Posterior vena cava (tissue), 2 donors: ENCODE results near the gene CCSER1. TPM values are rescaled to one million over a fixed set of nuclear protein-coding genes. Genes with fewer than 3 reads are reported as not detected.
"Not testable (repeated sequence)": the region's sequence is repeated elsewhere in the genome, so short reads cannot be mapped to it uniquely, and the experiment has no call there.

ENCODE experiments used
- DNase-seq: peaks from one replicate; pipeline ENCODE4 v3.0.0-alpha.2; 2020; ENCODE audit warnings: low spot score
- intact Hi-C, 2 donors: fragments of 100-400 bp; cut with DNase I; formaldehyde crosslinking; loops; one replicate each; pipeline versions ENCODE4 v1.14.1 to v1.14.2; 2022 to 2023
- total RNA-seq, 2 donors: library from RNA; stranded (reverse); fragmentation: NEBNext Ultra II Directional; extraction: Animal tissue kit (Norgen Biotek cat#: 25700); gene quantifications; one replicate each; pipeline ENCODE4 v1.2.1, GENCODE V29; 2021
- donor health status: DM: yes; HTN: yes; CAD: no.
- donor health status: DM: yes; HTN: yes; CAD: no.

Gene CCSER1
- total RNA-seq, 2 donors from 2014 or later, result 1.8 to 7.0 TPM

- intact Hi-C loops, result no loop called here
- DNase-seq, result no peak
Observed at GRCh38 chr4:91325495-91325894, 1198.3 kb downstream of the CCSER1 start.

GRCh38 chr4:91326167-91326566 is 1199.0 kb downstream of the CCSER1 start:
- intact Hi-C loops, DNase-seq: not testable (repeated sequence)

GRCh38 chr4:91330555-91331137 is 1203.5 kb downstream of the CCSER1 start:
- DNase-seq, result no peak
- intact Hi-C loops, result no loop called here

GRCh38 chr4:91340822-91341221 is 1213.6 kb downstream of the CCSER1 start:
- no peak for DNase-seq
- intact Hi-C loops, result no loop called here

GRCh38 chr4:91345632-91346031 is 1218.4 kb downstream of the CCSER1 start:
- intact Hi-C loops, result no loop called here
- DNase-seq, result no peak

- intact Hi-C loops, DNase-seq: not testable (repeated sequence)
Observed at GRCh38 chr4:91356496-91356895, 1229.3 kb downstream of the CCSER1 start.

GRCh38 chr4:91358016-91358415 is 1230.8 kb downstream of the CCSER1 start:
- intact Hi-C loops, DNase-seq: not testable (repeated sequence)

- intact Hi-C loops, DNase-seq: not testable (repeated sequence)
Observed at GRCh38 chr4:91358621-91359020, 1231.4 kb downstream of the CCSER1 start.

- intact Hi-C loops, result no loop called here
- no peak for DNase-seq
Observed at GRCh38 chr4:91359041-91360031, 1232.1 kb downstream of the CCSER1 start.

- no peak for DNase-seq
- intact Hi-C loops, result no loop called here
Observed at GRCh38 chr4:91362125-91362524, 1234.9 kb downstream of the CCSER1 start.

GRCh38 chr4:91366554-91366953 is 1239.4 kb downstream of the CCSER1 start:
- DNase-seq, result no peak
- intact Hi-C loops, result loop anchor here in 1 of 2 donors (5.0 kb wide), 1 partner anchor 811 kb away; no protein-coding TSS in a partner anchor

GRCh38 chr4:91369116-91369515 is 1241.9 kb downstream of the CCSER1 start:
- intact Hi-C loops, result loop anchor here in 1 of 2 donors (5.0 kb wide), 1 partner anchor 808 kb away; no protein-coding TSS in a partner anchor
- no peak for DNase-seq

GRCh38 chr4:91373546-91373945 is 1246.4 kb downstream of the CCSER1 start:
- intact Hi-C loops, result no loop called here

GRCh38 chr4:91405431-91405830 is 1278.2 kb downstream of the CCSER1 start:
- DNase-seq, intact Hi-C loops: not testable (repeated sequence)

More at GRCh38 chr4:91373546-91373945, 1246.4 kb downstream of the CCSER1 start:
- DNase-seq, result no peak

- DNase-seq, result no peak
- intact Hi-C loops, result no loop called here
Observed at GRCh38 chr4:91422011-91422410, 1294.8 kb downstream of the CCSER1 start.

GRCh38 chr4:91426725-91427124 is 1299.5 kb downstream of the CCSER1 start:
- intact Hi-C loops, result no loop called here
- DNase-seq, result no peak

GRCh38 chr4:91427171-91427570 is 1300.0 kb downstream of the CCSER1 start:
- intact Hi-C loops, result no loop called here
- DNase-seq, result no peak

GRCh38 chr4:91434631-91435030 is 1307.4 kb downstream of the CCSER1 start:
- DNase-seq, result no peak
- intact Hi-C loops, result no loop called here

GRCh38 chr4:91436556-91436955 is 1309.4 kb downstream of the CCSER1 start:
- DNase-seq, result no peak
- intact Hi-C loops, result no loop called here

- DNase-seq, result no peak
- intact Hi-C loops, result no loop called here
Observed at GRCh38 chr4:91447168-91447567, 1320.0 kb downstream of the CCSER1 start.
